Left cardiac atrium (tissue), 4 donors: ENCODE results near the gene ZFYVE26. TPM values are rescaled to one million over a fixed set of nuclear protein-coding genes. Genes with fewer than 3 reads are reported as not detected.
"Not testable (repeated sequence)": the region's sequence is repeated elsewhere in the genome, so short reads cannot be mapped to it uniquely, and the experiment has no call there.

Experiments used
- ATAC-seq, 2 donors: fragments of 200-7000 bp; cut with Tn5 transposase; one replicate each; pipeline ENCODE4 v1.9.1; 2020; ENCODE audit warnings: mild to moderate bottlenecking in 2 of 2, moderate library complexity in 2 of 2
- DNase-seq: peaks from one replicate; pipeline ENCODE4 v3.0.0-alpha.2; 2020
- intact Hi-C, 2 donors: fragments of 100-400 bp; cut with DNase I; formaldehyde crosslinking; loops; one replicate each; pipeline versions ENCODE4 v1.14.1 to v1.15.1; 2022 to 2023
- total RNA-seq, 2 donors: library from RNA; stranded (reverse); fragmentation: NEBNext Ultra II Directional; extraction: Animal tissue kit (Norgen Biotek cat#: 25700); gene quantifications; one replicate each; pipeline ENCODE4 v1.2.1, GENCODE V29; 2021
- donor health status: DM: no; HTN: yes; CAD: no.
- donor health status: DM: no; HTN: yes; CAD: no; lungs with severe emphysema.
- donor health status: DM: yes; HTN: yes; CAD: no.
- donor health status: Dilated cardiomyopathy.

Gene ZFYVE26
- total RNA-seq, 2 donors from 2014 or later = 10.5 to 15.6 TPM

GRCh38 chr14:67727361-67727760 lies 89.0 kb downstream of the ZFYVE26 start:
- DNase-seq (no peak), ATAC-seq (no peak)
- intact Hi-C loops = no loop called here

GRCh38 chr14:67725171-67725570 lies 91.2 kb downstream of the ZFYVE26 start:
- DNase-seq (no peak), ATAC-seq (no peak)
- intact Hi-C loops = no loop called here

- intact Hi-C loops = no loop called here
Measured at GRCh38 chr14:67722293-67722692, 94.1 kb downstream of the ZFYVE26 start.

GRCh38 chr14:67721875-67722274 lies 94.5 kb downstream of the ZFYVE26 start:
- intact Hi-C loops = no loop called here
- ATAC-seq (no peak), DNase-seq (no peak)

More at GRCh38 chr14:67722293-67722692, 94.1 kb downstream of the ZFYVE26 start:
- peak; percentile 68 for DNase-seq
- peak; percentile 96 to 99 for ATAC-seq

GRCh38 chr14:67719866-67720265 lies 96.5 kb downstream of the ZFYVE26 start:
- ATAC-seq (no peak), DNase-seq (no peak)
- intact Hi-C loops = no loop called here

GRCh38 chr14:67719385-67719784 lies 97.0 kb downstream of the ZFYVE26 start:
- DNase-seq, intact Hi-C loops, ATAC-seq: not testable (repeated sequence)

- no peak for DNase-seq
- intact Hi-C loops = no loop called here
- no peak for ATAC-seq
Measured at GRCh38 chr14:67718265-67718664, 98.1 kb downstream of the ZFYVE26 start.

- no peak for ATAC-seq
- intact Hi-C loops = no loop called here
Measured at GRCh38 chr14:67717048-67717447, 99.3 kb downstream of the ZFYVE26 start.

GRCh38 chr14:67710209-67710608 lies 106.2 kb downstream of the ZFYVE26 start:
- no peak for DNase-seq
- intact Hi-C loops = no loop called here
- ATAC-seq = no peak

More at GRCh38 chr14:67717048-67717447, 99.3 kb downstream of the ZFYVE26 start:
- DNase-seq = no peak

- intact Hi-C loops, DNase-seq, ATAC-seq: not testable (repeated sequence)
Measured at GRCh38 chr14:67709796-67710195, 106.6 kb downstream of the ZFYVE26 start.

- intact Hi-C loops = not testable (repeated sequence)
Measured at GRCh38 chr14:67709346-67709745, 107.0 kb downstream of the ZFYVE26 start.

GRCh38 chr14:67705211-67705610 lies 111.2 kb downstream of the ZFYVE26 start:
- ATAC-seq (no peak), DNase-seq (no peak)
- intact Hi-C loops = no loop called here

More at GRCh38 chr14:67709346-67709745, 107.0 kb downstream of the ZFYVE26 start:
- DNase-seq, ATAC-seq: not testable (repeated sequence)

- intact Hi-C loops = loop anchor here in 1 of 2 donors (1.0 kb wide), 2 partner anchors 86 to 120 kb away; no protein-coding TSS in a partner anchor
- DNase-seq = no peak
Measured at GRCh38 chr14:67704484-67705089, 111.8 kb downstream of the ZFYVE26 start.

GRCh38 chr14:67703997-67704396 lies 112.4 kb downstream of the ZFYVE26 start:
- DNase-seq = no peak
- intact Hi-C loops = loop anchor here in 1 of 2 donors (1.0 kb wide), 2 partner anchors 86 to 120 kb away; no protein-coding TSS in a partner anchor
- no peak for ATAC-seq

More at GRCh38 chr14:67704484-67705089, 111.8 kb downstream of the ZFYVE26 start:
- ATAC-seq = peak; percentile 53 to 83

GRCh38 chr14:67701492-67701891 lies 114.9 kb downstream of the ZFYVE26 start, which contains the start of gene RDH12:
Gene RDH12 (plus strand): TSS chr14:67701886. CDS start chr14:67722643, 20,757 bp downstream.
- intact Hi-C loops, ATAC-seq: not testable (repeated sequence)

GRCh38 chr14:67698179-67698578 lies 118.2 kb downstream of the ZFYVE26 start:
- DNase-seq (no peak), ATAC-seq (no peak)
- intact Hi-C loops = loop anchor here in 1 of 2 donors (10.0 kb wide), 1 partner anchor 83 kb away; the partner anchor contains the start of gene ARG2

More at GRCh38 chr14:67701492-67701891, 114.9 kb downstream of the ZFYVE26 start, which contains the start of gene RDH12:
- DNase-seq = not testable (repeated sequence)

GRCh38 chr14:67697006-67697405 lies 119.4 kb downstream of the ZFYVE26 start:
- intact Hi-C loops = loop anchor here in 1 of 2 donors (10.0 kb wide), 1 partner anchor 82 kb away; the partner anchor contains the start of gene ARG2
- DNase-seq (no peak), ATAC-seq (no peak)
